Measurements from ENCODE around the gene WDR86.

Gene WDR86

DNA sequence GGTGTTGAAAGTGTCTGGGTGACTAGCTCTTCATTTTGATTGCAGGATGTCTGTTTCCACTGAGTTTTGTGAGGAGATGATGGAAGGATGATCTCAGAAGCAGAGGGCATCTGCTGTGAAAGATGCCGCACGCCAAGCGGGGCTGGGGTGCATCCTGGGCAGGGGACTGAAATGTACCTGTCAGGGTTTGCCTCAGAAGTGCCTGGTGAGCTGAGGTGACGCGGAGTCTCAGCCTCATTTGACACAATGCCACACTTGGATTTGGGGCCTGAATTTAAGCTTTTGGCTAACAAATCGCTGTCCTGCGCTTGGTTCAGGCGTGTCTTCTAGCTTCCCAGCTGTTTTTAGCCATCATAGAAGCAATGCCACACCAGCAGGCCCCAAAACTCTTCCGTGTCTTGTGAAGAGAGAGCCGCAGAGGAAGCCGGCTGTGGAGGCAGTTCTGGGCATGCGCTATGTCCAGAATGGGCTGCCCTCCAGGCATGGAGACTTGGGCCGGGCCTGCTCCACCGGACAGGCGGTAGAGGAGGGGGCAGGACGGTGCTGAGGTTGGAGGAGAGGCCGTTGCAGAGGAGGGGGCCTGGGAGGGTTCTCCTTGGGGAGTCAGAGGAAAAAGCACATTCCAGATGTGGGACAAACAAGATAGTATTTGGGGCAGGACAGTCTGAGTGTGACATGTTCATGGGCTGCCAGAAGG, 31.2 kb downstream of the WDR86 start:
- no peak for DNase-seq (ENCODE audit: low spot score)

GRCh38 chr7:151378011-151378410, 31.8 kb downstream of the WDR86 start:
- DNase-seq (ENCODE audit: low spot score): no peak

GRCh38 chr7:151377406-151377805, 32.4 kb downstream of the WDR86 start:
- no peak for DNase-seq (ENCODE audit: low spot score)

DNA sequence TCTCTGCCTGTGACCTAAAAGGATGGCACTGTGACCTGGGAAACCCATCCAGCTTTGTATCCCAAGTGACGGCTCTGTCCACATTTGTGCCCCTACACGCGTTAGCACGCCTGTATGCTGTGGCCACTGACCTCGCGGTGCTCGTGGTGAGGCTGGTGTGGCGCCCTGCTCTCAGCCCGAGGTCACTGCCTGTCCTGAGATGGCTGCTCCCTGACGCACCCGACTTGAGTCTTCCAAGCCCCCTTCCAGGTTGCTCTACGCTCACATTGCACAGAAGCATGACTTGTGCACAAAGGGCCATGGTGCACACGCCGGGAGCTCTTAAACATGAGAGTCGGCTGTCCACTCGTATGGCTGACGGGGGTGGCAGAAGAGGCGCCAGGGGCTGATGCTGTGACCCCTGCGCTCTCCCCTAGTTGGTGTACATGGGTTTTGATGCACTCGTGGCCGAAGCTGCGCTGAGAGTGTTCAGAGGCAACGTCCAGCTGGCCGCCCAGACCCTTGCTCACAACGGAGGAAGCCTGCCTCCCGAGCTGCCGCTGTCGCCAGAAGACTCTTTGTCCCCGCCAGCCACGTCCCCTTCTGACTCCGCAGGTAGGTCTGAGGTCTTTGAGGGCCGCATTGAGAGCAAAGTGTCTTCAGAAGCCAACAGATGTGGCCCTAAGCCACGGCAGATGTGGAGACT, 33.5 kb downstream of the WDR86 start:
- no peak for DNase-seq (ENCODE audit: low spot score)

DNA sequence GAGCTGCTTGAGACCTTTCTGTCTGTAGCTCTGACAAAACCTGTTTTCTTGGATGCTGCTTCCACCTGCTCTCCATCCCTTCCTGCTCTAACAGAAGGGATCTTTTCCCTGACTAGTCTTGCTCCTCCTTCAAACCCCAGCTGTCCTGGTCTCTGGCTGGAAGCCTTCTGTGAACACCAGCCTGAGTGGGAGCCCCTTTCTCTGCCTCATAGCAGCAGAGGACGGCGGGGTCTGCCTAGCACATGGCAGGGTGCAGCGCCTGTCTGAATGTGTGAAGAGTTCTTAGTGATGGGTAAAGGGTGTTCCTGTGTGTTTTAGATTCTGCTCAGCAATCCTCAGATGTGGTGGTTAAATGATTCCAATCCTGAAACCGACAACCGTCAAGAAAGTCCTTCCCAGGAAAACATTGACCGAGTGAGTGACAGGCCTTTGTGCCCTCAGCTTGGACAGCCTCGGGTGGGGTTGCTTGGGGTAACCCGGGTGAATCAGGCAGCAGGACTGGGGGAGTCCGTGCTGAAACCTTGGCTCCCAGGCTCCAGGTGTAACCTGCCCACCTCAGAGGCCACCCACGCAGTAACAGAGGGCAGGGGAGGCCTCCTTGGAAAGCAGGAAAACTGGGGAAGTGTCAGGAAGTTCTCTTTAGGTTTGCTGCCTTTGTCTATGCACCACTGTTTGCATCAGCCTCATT, 34.2 kb downstream of the WDR86 start:
- no peak for DNase-seq (ENCODE audit: low spot score)

GRCh38 chr7:151374726-151375125, 35.1 kb downstream of the WDR86 start:
- DNase-seq (ENCODE audit: low spot score): no peak

- no peak for DNase-seq (ENCODE audit: low spot score)
These were observed 35.7 kb downstream of the WDR86 start for GRCh38 chr7:151374139-151374538.

DNA sequence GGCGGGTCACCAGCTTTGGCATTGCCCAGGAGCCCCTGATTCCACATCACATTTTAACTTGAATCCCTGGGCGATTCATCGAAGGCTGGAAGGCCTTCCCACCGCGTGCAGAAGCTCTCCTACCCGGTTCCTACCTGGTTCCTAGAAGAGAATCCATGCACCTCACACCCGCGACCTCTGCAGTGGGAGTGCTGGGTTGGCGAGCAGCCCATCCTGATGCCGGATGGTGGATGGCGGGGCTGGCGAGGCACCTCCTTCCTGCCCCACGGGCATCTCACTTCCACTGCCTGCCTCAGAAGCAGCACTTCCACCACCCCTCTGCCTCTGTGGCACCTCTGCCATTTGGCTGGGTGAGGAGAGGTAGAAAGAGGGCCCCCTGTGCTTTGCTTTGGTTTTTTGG, 36.2 kb downstream of the WDR86 start:
- no peak for DNase-seq (ENCODE audit: low spot score)

GRCh38 chr7:151372612-151373265, 37.1 kb downstream of the WDR86 start:
- DNase-seq (ENCODE audit: low spot score): no peak

DNA sequence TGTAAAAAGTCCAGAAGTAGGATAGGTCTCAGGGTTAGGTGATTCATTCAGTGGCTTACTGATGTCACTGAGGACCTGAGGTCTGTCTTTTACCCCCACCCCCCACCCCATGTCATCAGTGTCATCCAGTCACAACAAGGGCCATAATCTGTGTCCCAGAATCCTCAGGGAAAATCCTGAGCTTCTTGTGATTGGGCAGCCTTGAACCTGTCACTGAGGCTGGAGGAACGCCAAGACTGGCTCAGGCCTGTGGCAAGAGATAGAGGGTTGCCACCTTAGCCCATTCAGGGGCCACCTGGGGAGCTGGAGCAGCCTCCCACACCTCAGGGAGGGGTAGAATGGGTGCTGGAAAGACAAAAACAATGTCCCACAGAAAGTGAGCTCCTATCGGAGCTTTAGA, 38.6 kb downstream of the WDR86 start:
- no peak for DNase-seq (ENCODE audit: low spot score)

DNA sequence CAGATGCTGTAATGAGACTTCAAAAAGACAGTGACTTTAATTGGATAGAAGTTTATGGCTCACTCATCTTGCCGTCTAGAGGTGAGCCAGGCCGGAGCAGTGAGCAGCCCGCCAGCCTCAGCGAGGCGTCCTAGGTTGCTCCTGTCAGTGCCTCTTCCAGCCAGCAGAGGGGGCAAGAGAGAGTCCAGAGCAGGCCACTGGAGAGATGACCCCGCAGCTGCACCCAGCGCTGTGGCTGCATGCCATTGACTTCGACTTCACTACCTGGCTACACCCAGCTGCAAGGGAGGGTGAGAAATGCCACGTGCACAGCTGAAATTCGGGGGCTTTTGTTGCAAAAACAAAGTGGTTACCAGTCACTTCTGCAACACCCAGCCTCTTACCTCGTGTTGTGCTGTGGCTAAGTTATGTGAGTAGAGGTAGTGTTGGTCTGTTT, 41.7 kb downstream of the WDR86 start:
- peak; percentile 84 for DNase-seq (ENCODE audit: low spot score)

DNA sequence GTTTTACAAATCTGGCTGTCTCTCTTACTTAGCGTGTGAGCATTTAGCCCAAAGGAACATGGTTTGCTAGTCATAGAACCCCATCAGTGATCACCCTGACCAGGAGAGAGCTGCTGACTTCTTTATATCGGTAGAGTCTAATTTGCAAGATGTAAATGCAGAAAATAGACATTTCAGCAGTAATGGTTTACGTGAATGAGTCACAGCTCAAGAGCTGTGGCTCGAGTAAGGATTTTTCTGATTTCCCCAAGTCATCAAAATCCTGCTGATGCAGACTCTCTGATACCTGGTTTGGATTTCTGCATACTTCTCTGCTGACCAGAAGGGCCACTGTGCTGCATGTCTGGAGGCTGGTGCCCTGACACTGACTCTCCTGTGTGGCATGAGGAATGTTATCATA, 42.6 kb downstream of the WDR86 start:
- DNase-seq (ENCODE audit: low spot score): no peak

- DNase-seq (ENCODE audit: low spot score): no peak
These were observed 43.0 kb downstream of the WDR86 start for GRCh38 chr7:151366880-151367222.

DNA sequence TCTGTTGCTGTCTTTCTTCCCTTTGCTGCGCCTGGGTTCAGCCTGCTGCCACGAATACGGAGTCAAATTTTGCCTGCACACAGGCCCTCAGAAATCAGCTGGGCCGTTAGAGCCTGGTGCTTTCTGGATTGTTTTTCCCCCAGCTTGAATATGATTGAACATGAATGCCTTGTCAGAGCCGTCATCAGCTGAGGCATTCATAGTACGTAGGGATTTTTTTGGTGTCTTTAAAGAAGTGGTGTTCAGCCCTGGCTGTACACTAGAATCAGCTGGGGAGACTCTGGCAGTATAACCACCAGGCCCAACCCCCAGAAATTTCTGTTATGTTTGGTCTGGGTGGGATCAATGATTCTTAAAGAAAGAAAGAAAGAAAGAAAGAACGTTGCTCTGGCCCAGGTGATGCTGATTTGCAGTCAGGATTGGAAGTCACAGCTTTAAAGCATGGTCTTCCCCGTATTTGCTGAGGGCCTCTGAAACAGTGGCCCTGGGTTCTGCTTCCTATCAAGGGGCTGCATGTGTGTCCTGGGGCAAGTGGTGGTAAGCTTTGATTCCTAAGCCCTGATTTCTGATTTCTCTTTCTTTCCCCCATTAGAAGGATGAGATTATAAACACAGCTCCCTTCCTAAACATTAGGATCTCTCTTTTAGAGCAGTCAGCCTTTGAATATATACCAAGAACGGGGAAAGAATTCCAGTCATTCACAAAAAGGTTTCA, 43.5 kb downstream of the WDR86 start:
- DNase-seq (ENCODE audit: low spot score): no peak

GRCh38 chr7:151363182-151363581, 46.7 kb downstream of the WDR86 start:
- DNase-seq (ENCODE audit: low spot score): no peak

DNA sequence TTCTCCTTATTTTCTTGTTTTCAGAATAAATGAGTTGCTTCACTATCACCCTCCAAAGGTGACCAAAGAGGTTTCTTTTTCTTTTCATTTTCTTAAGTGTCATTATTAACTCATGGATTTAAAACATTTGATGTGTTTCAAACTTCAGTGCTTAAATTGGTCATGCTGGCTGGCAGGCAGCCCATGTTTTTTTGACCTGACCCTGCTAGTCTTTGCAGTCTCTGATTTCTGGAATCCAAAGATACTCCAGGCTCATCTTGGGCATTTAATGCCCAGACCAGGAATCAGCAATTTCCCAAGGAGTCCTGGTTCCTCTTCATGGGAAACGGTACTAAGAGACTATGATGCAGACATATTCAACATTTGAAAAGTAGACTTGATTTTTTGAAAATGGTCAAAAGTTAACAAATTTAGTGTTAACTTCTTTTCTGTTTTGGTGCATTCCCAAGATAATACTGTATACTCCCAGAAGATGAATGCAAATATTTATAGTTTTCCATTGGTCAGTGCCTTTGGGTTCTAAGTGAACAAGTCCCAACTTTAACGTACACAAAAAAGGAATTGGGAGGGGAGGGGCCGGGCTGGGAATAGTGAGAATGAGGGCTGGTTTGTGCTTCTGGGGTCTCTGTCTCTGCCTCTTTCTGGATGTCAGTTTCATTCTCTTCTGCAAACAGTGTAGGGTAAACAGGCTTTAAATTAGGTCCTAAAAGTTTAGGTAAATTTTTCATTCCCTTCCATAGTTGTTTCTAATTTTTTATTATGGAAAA, 48.5 kb downstream of the WDR86 start:
- no peak for DNase-seq (ENCODE audit: low spot score)

GRCh38 chr7:151352512-151352911, 57.3 kb downstream of the WDR86 start:
- DNase-seq (ENCODE audit: low spot score): no peak

- DNase-seq (ENCODE audit: low spot score): peak; percentile 66
These were observed 57.9 kb downstream of the WDR86 start for GRCh38 chr7:151351967-151352366.

DNA sequence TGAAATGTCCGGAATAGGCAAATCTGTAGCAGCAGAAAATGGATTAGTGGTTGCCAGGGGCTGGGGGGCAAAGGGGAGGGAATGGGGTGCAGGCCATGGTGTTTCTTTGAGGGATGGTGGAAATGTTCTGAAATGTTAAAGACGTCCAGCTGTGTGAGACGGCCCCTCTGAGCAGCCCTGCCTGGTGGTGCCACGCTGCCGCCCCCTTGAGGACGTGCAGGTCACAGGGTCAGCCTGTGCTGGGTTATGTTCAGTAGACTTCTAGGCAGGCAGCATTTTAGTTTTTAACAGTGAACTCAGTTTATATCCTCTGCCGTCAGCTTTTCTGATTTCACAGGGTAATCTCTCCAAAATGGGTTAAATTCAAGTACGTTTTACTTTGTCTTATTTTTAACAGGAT, 58.8 kb downstream of the WDR86 start:
- peak; percentile 38 for DNase-seq (ENCODE audit: low spot score)

DNA sequence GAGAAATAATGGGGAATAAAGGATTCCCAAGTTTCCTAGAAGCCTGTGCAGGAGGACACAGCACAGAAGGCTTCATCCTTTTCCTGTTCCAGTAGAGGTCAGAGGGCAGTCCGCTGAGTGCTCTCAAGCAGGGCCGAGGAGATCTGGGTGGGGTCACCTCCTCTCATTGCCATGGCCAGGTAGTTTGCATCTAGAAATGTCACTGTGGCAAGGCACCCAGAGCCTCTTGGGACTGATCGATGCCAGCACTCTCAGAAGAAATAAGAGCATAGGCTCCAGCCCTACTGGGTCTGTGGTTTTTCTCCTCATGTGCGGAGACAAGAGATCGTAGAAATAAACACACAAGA, 60.4 kb downstream of the WDR86 start:
- no peak for DNase-seq (ENCODE audit: low spot score)

DNA sequence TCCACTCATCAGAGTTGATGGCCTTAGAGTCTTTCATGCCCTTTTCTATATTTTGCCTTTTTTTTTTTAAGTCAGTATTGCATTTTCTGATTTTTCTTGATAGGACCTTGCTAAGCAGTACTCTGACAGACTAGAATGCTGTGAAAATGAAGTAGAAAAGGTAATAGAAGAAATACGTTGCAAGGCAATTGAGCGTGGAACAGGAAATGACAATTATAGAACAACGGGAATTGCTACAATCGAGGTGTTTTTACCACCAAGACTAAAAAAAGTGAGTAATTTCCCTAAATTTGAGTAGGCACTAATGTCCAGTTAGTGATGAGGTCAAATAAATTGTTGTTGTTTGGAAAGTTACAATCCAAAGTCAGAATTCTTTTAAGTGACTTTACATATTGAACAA, 60.9 kb downstream of the WDR86 start:
- no peak for DNase-seq (ENCODE audit: low spot score)

DNA sequence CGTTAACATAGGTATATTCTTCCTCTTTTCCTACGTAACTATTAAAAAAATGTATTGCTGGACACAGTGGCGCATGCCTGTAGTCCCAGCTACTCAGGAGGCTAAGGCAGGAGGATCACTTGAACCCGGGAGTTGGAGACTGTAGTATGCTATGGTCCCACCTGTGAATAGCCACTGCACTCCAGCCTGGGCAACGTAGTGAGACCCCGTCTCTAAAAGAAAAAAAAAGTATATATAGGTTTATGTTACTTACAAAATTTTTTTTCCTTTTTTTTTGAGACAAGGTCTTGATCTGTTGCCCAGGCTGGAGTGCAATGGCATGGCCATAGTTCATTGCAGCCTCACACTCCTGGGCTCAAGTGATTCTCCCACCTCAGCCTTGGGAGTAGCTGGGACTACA, 62.6 kb downstream of the WDR86 start:
- no peak for DNase-seq (ENCODE audit: low spot score)
